ENCODE measurements around the gene SLC16A9. TPM values are rescaled to one million over a fixed set of nuclear protein-coding genes. Genes with fewer than 3 reads are reported as not detected.

Gene SLC16A9
- polyA plus RNA-seq, 1 experiment, result 0.05 TPM

DNA sequence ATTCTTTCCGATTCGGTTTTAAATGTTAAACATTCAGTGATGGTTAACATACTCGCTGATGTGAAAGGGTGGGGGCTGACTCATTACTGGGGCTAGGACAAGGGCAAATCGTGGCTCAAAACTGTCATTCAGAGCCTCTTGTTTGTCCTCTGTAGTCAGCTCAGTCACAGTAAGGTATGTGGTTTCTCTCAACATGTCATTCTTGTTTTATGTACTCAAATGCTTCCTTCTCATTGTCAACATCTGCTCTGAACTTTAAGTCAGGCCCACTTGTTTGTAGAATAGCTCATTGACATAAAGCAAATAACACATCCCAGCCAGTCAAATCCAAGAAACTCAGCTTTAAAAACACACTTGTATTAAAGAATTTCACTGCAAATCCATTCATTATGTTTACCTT, 7.3 kb downstream of the SLC16A9 start:
- H3K36me3 ChIP-seq (ENCODE audit: control insufficient read depth, insufficient read depth, low read length), result no peaks in the 10 kb centered on the region
- TF ChIP-seq, protein P1, sequence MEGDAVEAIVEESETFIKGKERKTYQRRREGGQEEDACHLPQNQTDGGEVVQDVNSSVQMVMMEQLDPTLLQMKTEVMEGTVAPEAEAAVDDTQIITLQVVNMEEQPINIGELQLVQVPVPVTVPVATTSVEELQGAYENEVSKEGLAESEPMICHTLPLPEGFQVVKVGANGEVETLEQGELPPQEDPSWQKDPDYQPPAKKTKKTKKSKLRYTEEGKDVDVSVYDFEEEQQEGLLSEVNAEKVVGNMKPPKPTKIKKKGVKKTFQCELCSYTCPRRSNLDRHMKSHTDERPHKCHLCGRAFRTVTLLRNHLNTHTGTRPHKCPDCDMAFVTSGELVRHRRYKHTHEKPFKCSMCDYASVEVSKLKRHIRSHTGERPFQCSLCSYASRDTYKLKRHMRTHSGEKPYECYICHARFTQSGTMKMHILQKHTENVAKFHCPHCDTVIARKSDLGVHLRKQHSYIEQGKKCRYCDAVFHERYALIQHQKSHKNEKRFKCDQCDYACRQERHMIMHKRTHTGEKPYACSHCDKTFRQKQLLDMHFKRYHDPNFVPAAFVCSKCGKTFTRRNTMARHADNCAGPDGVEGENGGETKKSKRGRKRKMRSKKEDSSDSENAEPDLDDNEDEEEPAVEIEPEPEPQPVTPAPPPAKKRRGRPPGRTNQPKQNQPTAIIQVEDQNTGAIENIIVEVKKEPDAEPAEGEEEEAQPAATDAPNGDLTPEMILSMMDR (IDR thresholded peaks at IDR 0.05; ENCODE audit: insufficient read depth, low read depth, low read length), result no peak
- H3K4me3 ChIP-seq (ENCODE audit: low read depth, low read length), result no peak overlapping the region
- ChIA-PET CTCF (no interaction called here), POLR2A (no interaction called here)
- no peaks in the 10 kb centered on the region; the same call in 1 of the 2 replicates for H3K27me3 ChIP-seq (ENCODE audit: control insufficient read depth, insufficient read depth, low read length)
- no peak for DNase-seq (ENCODE audit: low read depth)

DNA sequence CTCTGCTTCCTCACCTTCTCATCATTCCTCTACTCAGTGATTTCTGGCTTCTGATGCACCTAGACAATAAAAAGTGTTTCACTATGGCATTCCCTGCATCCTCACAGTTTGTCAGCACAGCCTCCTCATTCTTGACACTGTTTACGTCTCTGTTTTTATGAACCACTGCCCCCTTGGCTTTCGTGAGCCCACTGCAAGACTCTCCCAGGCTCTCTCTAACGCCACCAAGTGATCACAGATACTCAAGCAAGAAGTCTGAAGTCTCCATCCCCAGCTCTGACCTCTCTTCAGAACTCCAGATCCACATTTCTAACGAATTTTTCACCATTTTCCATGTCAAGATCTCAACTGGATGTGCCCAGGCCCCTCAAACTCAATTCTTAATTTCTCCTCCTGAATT, 8.9 kb downstream of the SLC16A9 start:
- no peak for DNase-seq (ENCODE audit: low read depth)
- ChIA-PET POLR2A (no interaction called here), CTCF (interaction anchor here (0.6 kb wide), 1 partner anchor 75 kb away, joined by 3 read pairs; no protein-coding TSS in a partner anchor)
- TF ChIP-seq, protein P1 (IDR thresholded peaks at IDR 0.05; ENCODE audit: insufficient read depth, low read depth, low read length), result no peak
- H3K4me3 ChIP-seq (ENCODE audit: low read depth, low read length), result no peak overlapping the region
- no peaks in the 10 kb centered on the region; the same call in 1 of the 2 replicates for H3K27me3 ChIP-seq (ENCODE audit: control insufficient read depth, insufficient read depth, low read length)
- no peaks in the 10 kb centered on the region for H3K36me3 ChIP-seq (ENCODE audit: control insufficient read depth, insufficient read depth, low read length)

DNA sequence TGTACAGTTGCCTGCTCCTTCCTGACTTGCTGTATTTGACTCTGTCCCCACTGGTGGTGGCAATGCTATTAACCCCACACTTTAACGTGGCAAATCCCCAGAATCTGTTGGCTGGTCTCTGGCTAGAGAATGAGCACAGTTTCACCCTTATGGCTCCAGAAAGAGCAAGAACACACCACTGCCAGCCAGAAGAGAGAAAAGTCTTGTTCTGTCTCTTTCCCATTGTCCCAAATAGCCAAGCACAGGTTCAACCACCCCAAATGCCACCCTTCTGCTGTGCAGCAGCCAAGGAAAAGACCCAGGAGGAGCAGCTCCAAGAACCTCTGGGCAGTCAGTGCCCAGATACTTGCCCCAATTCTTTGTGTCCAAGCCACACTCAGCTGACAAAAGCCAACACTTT, 11.3 kb downstream of the SLC16A9 start:
- H3K36me3 ChIP-seq (ENCODE audit: control insufficient read depth, insufficient read depth, low read length), result no peaks in the 10 kb centered on the region
- CTCF ChIA-PET, result no interaction called here
- no peak for DNase-seq (ENCODE audit: low read depth)
- POLR2A ChIA-PET, result no interaction called here
- TF ChIP-seq, protein P1 (IDR thresholded peaks at IDR 0.05; ENCODE audit: insufficient read depth, low read depth, low read length), result no peak
- H3K4me3 ChIP-seq (ENCODE audit: low read depth, low read length), result no peak overlapping the region
- no peaks in the 10 kb centered on the region; the same call in 1 of the 2 replicates for H3K27me3 ChIP-seq (ENCODE audit: control insufficient read depth, insufficient read depth, low read length)

DNA sequence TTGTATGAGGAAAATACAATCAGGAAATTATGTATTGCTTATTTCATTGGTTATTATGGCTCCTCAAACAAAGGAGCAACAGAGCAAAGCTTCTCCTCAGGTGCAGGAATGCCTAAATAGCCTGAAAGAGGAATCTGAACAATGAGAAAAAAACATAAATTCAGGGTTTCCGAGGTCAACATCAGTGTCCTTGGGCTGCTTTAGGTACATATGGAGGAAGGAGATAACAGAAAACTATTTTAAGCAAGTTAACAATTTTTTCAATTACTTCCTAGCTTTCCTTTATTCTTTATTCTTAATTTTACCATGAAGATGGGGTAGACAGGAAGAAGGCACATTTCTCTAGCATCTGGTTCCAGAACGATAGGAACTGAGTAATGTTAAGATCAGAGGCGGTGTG, 14.0 kb downstream of the SLC16A9 start:
- DNase-seq (ENCODE audit: low read depth), result no peak
- Histone ChIP-seq H3K4me3 (ENCODE audit: low read depth, low read length) (no peak overlapping the region), H3K36me3 (ENCODE audit: control insufficient read depth, insufficient read depth, low read length) (no peaks in the 10 kb centered on the region), H3K27me3 (ENCODE audit: control insufficient read depth, insufficient read depth, low read length) (no peaks in the 10 kb centered on the region; the same call in 1 of the 2 replicates)
- ChIA-PET POLR2A (no interaction called here), CTCF (no interaction called here)
- TF ChIP-seq, protein P1 (IDR thresholded peaks at IDR 0.05; ENCODE audit: insufficient read depth, low read depth, low read length), result no peak

DNA sequence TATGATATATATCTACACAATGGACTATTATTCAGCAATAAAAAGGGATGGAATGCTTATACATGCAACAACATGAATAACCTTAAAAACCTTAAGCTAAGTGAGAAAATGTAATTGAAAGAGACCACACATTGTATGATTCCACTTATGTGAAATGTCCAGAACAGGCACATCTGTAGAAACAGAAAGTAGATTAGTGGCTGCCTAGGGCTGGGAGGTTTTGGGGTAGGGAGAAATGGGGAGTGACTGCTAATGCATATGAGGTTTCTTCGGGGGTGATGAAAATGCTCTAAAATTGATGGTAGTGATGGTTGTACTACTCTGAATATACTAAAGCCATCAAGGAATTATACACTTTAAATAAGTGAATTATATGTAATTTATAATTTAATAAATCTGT, 14.7 kb downstream of the SLC16A9 start:
- CTCF ChIA-PET, result no interaction called here
- TF ChIP-seq, protein P1 (IDR thresholded peaks at IDR 0.05; ENCODE audit: insufficient read depth, low read depth, low read length), result no peak
- Histone ChIP-seq H3K27me3 (ENCODE audit: control insufficient read depth, insufficient read depth, low read length) (no peaks in the 10 kb centered on the region; the same call in 1 of the 2 replicates), H3K36me3 (ENCODE audit: control insufficient read depth, insufficient read depth, low read length) (no peaks in the 10 kb centered on the region), H3K4me3 (ENCODE audit: low read depth, low read length) (no peak overlapping the region)
- DNase-seq (ENCODE audit: low read depth), result no peak
- POLR2A ChIA-PET, result no interaction called here
